ENCODE data around the gene ZPR1. TPM values are rescaled to one million over a fixed set of nuclear protein-coding genes. Genes with fewer than 3 reads are reported as not detected.
"Not testable (repeated sequence)": the region's sequence is repeated elsewhere in the genome, so short reads cannot be mapped to it uniquely, and the experiment has no call there.

ZPR1 gene
- total RNA-seq, 1 experiment from 2014 or later: 56.4 TPM

- in situ Hi-C loops (cut with HindIII; ENCODE audit: low pct_unique_long_range_greater_than_20kb, low sequenced_read_pairs): no loop called here
- no peak for DNase-seq (ENCODE audit: low read depth)
These were observed 11.3 kb downstream of the ZPR1 start for GRCh38 chr11:116776522-116776984.

DNA sequence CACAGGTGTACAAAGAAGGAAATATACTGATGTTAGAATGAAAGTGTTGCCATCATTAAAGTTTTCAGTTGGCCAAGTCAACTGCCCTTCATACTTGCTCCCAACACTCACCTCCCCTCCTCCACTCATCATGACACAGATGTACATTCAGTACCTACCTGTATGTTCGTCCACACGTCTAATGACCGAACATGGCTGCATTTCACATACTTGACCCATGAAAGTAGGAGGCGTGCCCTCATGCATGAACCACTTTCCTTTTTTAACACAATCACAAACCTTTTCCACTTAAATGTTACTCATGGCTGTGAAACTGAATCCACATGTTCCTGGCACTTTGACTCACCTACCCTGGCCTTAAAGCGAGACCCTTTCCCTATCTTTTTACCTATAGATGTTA is 11.8 kb downstream of the ZPR1 start:
- in situ Hi-C loops (cut with HindIII; ENCODE audit: low pct_unique_long_range_greater_than_20kb, low sequenced_read_pairs): no loop called here
- DNase-seq (ENCODE audit: low read depth): no peak

- no peak for DNase-seq (ENCODE audit: low read depth)
- in situ Hi-C loops (cut with HindIII; ENCODE audit: low pct_unique_long_range_greater_than_20kb, low sequenced_read_pairs): no loop called here
These were observed 13.2 kb downstream of the ZPR1 start for GRCh38 chr11:116774661-116775060.

GRCh38 chr11:116773203-116774097 is 14.4 kb downstream of the ZPR1 start:
- in situ Hi-C loops (cut with HindIII; ENCODE audit: low pct_unique_long_range_greater_than_20kb, low sequenced_read_pairs): no loop called here
- DNase-seq (ENCODE audit: low read depth): peak; percentile 23

DNA sequence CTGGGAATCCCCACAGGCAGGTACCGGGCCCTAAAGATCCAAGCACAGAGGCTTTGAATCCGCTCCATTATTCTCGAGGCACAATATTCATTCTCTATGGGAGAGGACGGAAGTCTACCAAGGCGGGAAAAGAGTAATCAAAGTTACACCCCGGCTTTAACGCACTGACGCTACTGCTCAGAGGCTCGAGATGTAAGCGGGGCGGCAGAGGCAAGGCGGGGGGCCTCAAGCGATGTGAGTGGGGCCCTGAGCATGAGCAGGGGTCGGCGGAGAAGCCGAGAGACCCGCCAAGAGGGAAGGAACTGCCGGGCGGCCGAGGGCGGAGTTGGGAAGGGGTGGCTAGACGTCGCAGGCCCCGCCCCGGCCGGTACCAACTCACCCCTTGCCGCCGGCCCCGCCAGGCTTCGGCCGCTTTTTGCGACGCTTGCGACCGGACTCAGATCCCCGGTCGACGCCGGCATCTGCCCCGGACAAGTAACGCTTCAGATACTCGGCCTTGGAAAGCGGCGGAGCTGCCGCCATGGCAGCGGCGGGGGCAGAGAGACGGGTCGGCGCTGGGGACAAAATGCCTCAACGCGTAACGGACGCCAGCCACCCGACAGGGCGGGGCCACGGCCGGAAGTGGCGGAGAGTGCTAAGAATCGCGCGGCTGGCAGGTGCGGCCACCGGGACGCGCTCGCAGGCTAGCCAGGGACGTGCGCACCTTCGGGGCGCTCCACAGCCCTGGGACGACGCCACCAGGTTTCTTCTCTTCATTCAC is 15.2 kb downstream of the ZPR1 start, which contains the start of gene BUD13:
TSS of gene BUD13 (minus strand) at position 545 of the 760 bp plus-strand sequence. CDS start at position 522, 23 bp downstream.
- in situ Hi-C loops (cut with HindIII; ENCODE audit: low pct_unique_long_range_greater_than_20kb, low sequenced_read_pairs): no loop called here
- peak; percentile 80 for DNase-seq (ENCODE audit: low read depth)

DNA sequence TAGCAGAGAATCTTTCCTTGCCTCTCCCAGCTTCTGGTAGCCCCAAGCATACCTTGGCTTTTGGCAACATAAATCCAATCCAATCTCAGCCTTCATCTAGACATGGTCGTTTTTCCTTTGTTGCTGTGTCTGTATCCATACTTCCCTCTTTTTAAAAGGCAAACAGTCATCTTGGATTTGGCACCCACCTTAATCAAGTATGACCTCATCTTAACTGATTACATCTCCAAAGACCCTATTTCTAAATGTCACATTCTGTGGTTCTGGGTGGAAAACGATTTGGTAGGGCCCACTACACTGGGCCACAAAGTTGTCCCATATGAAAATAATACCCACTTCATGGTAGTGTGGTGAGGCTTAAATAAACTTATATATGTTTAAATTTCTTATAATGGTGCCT is 15.9 kb downstream of the ZPR1 start:
- no peak for DNase-seq (ENCODE audit: low read depth)
- in situ Hi-C loops (cut with HindIII; ENCODE audit: low pct_unique_long_range_greater_than_20kb, low sequenced_read_pairs): no loop called here

- no peak for DNase-seq (ENCODE audit: low read depth)
- in situ Hi-C loops (cut with HindIII; ENCODE audit: low pct_unique_long_range_greater_than_20kb, low sequenced_read_pairs): no loop called here
These were observed 25.7 kb downstream of the ZPR1 start for GRCh38 chr11:116762132-116762531.

- in situ Hi-C loops (cut with HindIII; ENCODE audit: low pct_unique_long_range_greater_than_20kb, low sequenced_read_pairs): not testable (repeated sequence)
These were observed 31.8 kb downstream of the ZPR1 start for GRCh38 chr11:116756044-116756443.

DNA sequence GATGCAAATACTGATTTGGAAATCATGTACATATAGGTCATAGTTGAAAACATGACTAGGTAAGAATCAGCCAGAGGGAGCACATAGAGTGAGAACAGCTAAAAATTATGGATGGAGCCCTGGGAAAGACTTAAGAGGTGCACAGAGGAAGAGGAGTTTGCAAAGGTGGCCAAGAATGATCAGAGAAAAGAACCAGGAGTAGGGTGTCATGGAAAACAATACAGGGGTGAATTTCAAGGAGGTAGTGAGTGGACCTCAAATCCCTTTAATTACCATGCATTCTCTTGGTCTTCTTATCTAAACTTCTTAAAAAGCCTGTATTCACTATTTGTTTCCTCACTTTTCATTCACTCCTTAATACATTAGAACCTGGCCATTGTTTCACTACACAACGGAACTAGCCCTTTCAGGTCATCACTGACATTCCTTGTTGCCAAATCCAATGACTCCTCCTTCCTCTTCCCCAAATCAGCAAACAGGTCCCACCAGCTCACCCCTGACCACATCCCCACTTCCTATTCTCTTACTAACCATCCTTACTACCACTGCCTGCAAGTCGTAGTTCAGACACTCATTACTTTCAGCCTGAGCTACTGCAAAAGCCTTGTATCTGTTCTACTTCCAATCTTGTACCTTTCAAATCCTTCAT is 37.6 kb downstream of the ZPR1 start:
- no peak for DNase-seq (ENCODE audit: low read depth)
- in situ Hi-C loops (cut with HindIII; ENCODE audit: low pct_unique_long_range_greater_than_20kb, low sequenced_read_pairs): no loop called here

More at GRCh38 chr11:116756044-116756443, 31.8 kb downstream of the ZPR1 start:
- DNase-seq (ENCODE audit: low read depth): not testable (repeated sequence)

GRCh38 chr11:116742104-116742503 is 45.7 kb downstream of the ZPR1 start:
- DNase-seq (ENCODE audit: low read depth): peak; percentile 4
- in situ Hi-C loops (cut with HindIII; ENCODE audit: low pct_unique_long_range_greater_than_20kb, low sequenced_read_pairs): no loop called here

DNA sequence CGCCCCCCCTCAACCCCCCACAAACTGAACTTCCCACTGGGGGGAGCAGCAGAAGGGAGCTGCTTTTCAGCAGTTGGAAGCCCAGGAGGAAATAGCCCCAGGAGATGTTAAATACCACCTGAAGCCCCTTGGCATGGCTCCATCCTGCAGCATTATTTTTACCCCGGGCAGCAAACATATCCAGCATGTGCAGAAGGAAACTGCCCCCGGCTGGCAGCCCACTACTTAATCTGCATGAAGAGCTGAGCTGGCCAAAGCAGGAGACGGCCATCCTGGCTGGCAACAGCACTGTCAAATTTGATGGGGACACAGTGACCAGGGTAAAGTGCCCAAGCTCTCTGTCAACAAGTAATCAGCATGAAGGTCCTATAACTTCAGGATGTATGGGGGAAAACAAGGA is 47.1 kb downstream of the ZPR1 start:
- in situ Hi-C loops (cut with HindIII; ENCODE audit: low pct_unique_long_range_greater_than_20kb, low sequenced_read_pairs): no loop called here
- no peak for DNase-seq (ENCODE audit: low read depth)

DNA sequence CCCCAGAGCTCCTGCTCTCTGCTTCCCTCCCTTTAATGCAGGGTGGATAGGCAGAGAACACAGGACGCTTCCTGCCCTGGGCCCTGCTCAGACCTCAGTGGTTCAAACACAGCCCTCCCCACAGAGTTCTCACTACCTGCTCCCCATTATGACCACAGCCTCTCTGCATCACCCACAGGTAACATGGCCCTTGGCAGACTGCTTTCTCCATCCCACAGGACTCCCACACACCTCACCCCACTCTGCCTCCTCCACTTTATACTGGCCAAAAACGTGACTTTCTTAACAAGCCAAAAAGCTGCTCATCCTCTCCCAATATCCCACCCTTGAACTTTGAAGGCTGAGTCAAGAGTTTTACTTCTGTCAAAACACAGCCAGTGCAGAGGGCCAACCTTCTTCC is 48.8 kb downstream of the ZPR1 start:
- in situ Hi-C loops (cut with HindIII; ENCODE audit: low pct_unique_long_range_greater_than_20kb, low sequenced_read_pairs): no loop called here
- no peak for DNase-seq (ENCODE audit: low read depth)

- in situ Hi-C loops (cut with HindIII; ENCODE audit: low pct_unique_long_range_greater_than_20kb, low sequenced_read_pairs): no loop called here
- DNase-seq (ENCODE audit: low read depth): no peak
These were observed 51.1 kb downstream of the ZPR1 start for GRCh38 chr11:116736763-116737162.

GRCh38 chr11:116733969-116734508 is 53.8 kb downstream of the ZPR1 start:
- in situ Hi-C loops (cut with HindIII; ENCODE audit: low pct_unique_long_range_greater_than_20kb, low sequenced_read_pairs): no loop called here
- no peak for DNase-seq (ENCODE audit: low read depth)

- DNase-seq (ENCODE audit: low read depth): no peak
- in situ Hi-C loops (cut with HindIII; ENCODE audit: low pct_unique_long_range_greater_than_20kb, low sequenced_read_pairs): no loop called here
These were observed 54.6 kb downstream of the ZPR1 start for GRCh38 chr11:116733043-116733755.

DNA sequence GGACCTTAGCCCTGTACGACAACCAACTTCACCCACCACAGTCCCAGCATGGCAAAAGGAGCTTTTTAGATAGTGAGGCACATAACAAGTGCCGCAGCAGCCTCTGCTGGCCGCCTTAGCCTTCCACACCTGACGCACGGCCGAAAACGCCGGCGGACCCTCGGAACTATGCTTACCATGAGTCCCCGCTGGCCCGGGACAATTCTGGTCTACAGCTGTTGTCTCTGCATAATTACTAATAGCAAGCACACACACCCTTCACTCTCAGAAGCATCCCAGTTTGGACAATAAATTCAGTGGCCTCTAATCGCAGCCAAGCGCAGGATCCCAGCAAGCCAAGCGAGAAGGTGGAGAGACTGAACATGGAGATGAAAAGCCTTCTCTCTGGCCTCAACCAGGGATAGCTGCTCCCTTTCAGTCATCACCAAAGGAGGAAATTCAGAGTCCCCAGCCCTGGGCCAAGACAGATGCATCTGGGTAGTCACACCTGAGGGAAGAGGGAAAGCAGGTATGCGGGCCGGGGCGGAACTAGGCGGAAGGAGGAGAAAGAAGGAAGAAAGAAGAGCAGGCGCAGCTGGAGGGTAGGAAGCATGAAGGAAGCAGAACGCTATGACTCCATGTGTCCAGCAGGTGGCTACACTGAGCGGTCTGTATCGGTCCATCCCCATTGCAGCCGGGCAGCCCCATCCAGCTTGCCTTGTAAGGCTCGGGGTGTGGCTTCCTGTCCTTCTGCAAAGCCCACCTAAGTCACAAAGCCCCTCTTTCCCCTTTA is 55.4 kb downstream of the ZPR1 start:
- in situ Hi-C loops (cut with HindIII; ENCODE audit: low pct_unique_long_range_greater_than_20kb, low sequenced_read_pairs): no loop called here

DNA sequence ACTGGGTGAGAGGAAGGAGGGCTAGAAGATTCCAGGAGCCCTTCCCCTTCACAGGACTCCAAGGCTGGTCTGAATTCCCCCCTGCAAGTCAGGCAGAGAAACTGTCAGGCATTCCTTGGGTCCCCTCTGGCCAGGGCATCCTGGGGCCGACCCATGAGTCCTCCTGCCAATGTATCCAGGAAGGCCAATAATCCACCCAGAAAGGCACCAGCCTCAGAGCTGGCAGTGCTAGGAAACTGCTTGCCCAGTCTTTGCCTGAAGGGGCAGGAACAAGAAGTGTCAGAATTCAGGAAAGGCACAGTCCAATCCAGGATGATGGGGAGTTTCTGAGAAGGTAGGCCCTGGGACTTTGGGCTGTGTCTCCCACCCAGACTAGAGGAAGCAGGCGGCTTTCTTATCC is 56.0 kb downstream of the ZPR1 start:
- in situ Hi-C loops (cut with HindIII; ENCODE audit: low pct_unique_long_range_greater_than_20kb, low sequenced_read_pairs): no loop called here
- DNase-seq (ENCODE audit: low read depth): no peak

More for the DNA sequence above, 55.4 kb downstream of the ZPR1 start:
- DNase-seq (ENCODE audit: low read depth): peak; percentile 21

Measured in Caki2 (cell line).